ENCODE measurements around the gene RPS19.

DNA sequence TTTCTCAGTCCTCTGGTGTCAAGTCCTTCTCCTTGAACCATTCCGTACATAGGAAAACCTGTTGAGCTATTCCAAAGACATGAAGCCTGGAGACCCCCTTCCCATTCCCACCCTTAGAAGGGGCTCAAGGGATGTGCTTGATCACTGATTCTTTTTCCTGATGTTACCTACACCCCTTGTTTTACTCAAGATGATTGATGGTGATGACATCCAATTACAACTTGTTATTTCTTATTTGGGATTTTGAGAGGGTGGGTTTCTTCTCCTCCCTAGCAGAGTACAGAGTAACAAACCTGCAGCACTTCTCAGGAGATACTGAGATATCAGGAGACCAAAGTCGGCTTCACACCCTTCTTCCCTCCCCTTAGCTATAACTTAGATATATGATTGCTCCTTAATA, 6.7 kb upstream of the RPS19 start:
- TF ChIP-seq GATA2 (IDR thresholded peaks at IDR 0.05; ENCODE audit: low read depth, low read length) (no peak), GATA3 (IDR thresholded peaks at IDR 0.05; ENCODE audit: low read depth, low read length) (no peak)
